ENCODE data around the gene CARD16. TPM values are rescaled to one million over a fixed set of nuclear protein-coding genes. Genes with fewer than 3 reads are reported as not detected.

The CARD16 gene
- total and polyA plus RNA-seq, 2 experiments from 2014 or later, result 11.9 to 19.6 TPM

DNA sequence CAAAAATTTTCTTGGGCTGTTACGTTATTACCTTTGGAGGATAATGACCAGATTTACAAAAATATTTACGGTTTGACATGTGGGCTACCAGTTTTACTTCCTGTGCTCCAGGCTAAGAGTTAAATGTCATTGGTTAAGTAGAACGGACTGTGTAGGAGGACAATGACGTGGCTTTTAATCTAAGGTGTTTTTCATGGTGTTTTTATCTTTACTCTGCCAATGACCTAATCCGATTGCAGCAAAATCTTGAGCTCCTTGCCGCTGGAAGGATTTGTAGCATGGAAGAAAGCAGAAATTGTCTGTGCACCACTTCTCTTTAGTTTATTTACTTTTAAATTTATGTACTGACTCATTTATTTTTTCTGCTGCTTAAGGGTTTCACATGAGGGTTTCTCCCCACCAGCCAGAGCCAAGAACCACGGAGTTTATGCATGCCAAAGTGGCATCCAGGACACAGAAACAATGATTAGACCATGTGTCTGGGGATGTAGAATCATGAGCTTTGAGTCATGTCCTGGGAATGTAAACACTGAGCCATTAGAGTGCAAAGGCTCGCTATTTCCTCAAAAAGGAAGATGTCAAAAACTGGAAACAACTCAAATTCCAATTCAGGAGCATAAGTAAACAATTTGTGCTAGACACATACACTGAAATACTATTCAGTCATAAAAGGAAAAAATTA, 1.9 kb upstream of the CARD16 start:
- H3K36me3 ChIP-seq (replicated peaks; ENCODE audit: insufficient read depth, low read depth), result no peaks in the 10 kb centered on the region
- DNase-seq (ENCODE audit: low spot score), result peak; percentile 78
- H3K27ac ChIP-seq, result peak overlapping the region; percentile 50
- H3K4me2 ChIP-seq, result peak overlapping the region; percentile 44
- H3K27me3 ChIP-seq, result no peaks in the 10 kb centered on the region
- H4K20me1 ChIP-seq (ENCODE audit: insufficient read depth, poor library complexity, severe bottlenecking), result no peaks in the 10 kb centered on the region
- H3K9me3 ChIP-seq (ENCODE audit: low read depth), result no peaks in the 10 kb centered on the region
- TF ChIP-seq, protein P1, sequence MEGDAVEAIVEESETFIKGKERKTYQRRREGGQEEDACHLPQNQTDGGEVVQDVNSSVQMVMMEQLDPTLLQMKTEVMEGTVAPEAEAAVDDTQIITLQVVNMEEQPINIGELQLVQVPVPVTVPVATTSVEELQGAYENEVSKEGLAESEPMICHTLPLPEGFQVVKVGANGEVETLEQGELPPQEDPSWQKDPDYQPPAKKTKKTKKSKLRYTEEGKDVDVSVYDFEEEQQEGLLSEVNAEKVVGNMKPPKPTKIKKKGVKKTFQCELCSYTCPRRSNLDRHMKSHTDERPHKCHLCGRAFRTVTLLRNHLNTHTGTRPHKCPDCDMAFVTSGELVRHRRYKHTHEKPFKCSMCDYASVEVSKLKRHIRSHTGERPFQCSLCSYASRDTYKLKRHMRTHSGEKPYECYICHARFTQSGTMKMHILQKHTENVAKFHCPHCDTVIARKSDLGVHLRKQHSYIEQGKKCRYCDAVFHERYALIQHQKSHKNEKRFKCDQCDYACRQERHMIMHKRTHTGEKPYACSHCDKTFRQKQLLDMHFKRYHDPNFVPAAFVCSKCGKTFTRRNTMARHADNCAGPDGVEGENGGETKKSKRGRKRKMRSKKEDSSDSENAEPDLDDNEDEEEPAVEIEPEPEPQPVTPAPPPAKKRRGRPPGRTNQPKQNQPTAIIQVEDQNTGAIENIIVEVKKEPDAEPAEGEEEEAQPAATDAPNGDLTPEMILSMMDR (IDR thresholded peaks at IDR 0.05; ENCODE audit: poor library complexity), result no peak
- TF ChIP-seq EZH2 (IDR thresholded peaks at IDR 0.05; ENCODE audit: borderline replicate concordance) (no peak), EZH2phosphoT487 (IDR thresholded peaks at IDR 0.05; ENCODE audit: low read depth, severe bottlenecking, unreplicated experiment) (no peak)
- H3K4me3 ChIP-seq, result no peak overlapping the region
- no peaks in the 10 kb centered on the region for H3K79me2 ChIP-seq
- WGBS (ENCODE audit: low lambda C conversion rate, missing lambda C conversion rate), result 28% methylated on average over 8 of the region's 8 CpGs
- H3K9me2 ChIP-seq (replicated peaks; ENCODE audit: insufficient read depth), result no peaks in the 10 kb centered on the region
- H3K4me1 ChIP-seq (ENCODE audit: insufficient read depth), result peaks cover 9% of the 10 kb centered on the region
- no peak overlapping the region for H2AFZ ChIP-seq

DNA sequence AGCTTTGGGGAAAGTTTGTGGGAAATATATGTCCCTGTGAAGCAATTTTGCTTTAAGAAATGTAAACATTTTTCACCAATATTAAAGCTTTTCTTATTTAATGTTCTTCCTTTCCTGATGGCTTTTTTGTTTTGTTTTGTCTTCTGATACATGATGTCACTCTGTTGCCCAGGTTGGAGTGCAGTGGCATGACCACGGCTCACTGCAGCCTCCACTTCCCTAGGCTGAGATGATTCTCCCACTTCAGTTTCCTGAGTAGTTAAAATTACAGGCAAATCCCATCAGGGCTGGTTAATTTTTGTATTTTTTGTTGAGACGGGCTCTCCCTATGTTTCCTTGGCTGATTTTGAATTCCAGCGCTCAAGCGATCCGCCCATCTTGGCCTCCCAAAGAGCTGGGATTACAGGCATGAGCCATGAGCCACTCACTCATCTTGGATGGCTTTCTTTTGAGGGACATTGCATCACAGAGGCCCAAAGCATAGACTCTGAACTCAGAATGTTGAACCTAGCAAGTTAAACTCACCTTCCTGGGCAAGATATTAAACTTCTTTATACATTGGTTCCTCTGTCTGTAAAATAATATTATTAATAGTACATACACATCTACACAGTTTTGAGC, 651 bp upstream of the CARD16 start:
- Histone ChIP-seq H3K9me2 (replicated peaks; ENCODE audit: insufficient read depth) (no peaks in the 10 kb centered on the region), H3K79me2 (no peaks in the 10 kb centered on the region), H3K9me3 (ENCODE audit: low read depth) (no peaks in the 10 kb centered on the region), H3K4me2 (peak overlapping the region; percentile 46), H3K36me3 (replicated peaks; ENCODE audit: insufficient read depth, low read depth) (no peaks in the 10 kb centered on the region), H3K4me3 (no peak overlapping the region), H4K20me1 (ENCODE audit: insufficient read depth, poor library complexity, severe bottlenecking) (no peaks in the 10 kb centered on the region), H2AFZ (no peak overlapping the region), H3K27ac (peak overlapping the region; percentile 21), H3K27me3 (no peaks in the 10 kb centered on the region), H3K4me1 (ENCODE audit: insufficient read depth) (peaks cover 15% of the 10 kb centered on the region)
- 100% methylated on average over 5 of the region's 5 CpGs for WGBS (ENCODE audit: low lambda C conversion rate, missing lambda C conversion rate)
- TF ChIP-seq, protein P1 (IDR thresholded peaks at IDR 0.05; ENCODE audit: poor library complexity), result no peak
- DNase-seq (ENCODE audit: low spot score), result no peak

GRCh38 chr11:105042178-105042577, 3.0 kb downstream of the CARD16 start:
- Histone ChIP-seq H3K9me2 (replicated peaks; ENCODE audit: insufficient read depth) (no peaks in the 10 kb centered on the region), H4K20me1 (ENCODE audit: insufficient read depth, poor library complexity, severe bottlenecking) (no peaks in the 10 kb centered on the region), H3K27ac (no peak overlapping the region)

More at GRCh38 chr11:105042178-105042577, 3.0 kb downstream of the CARD16 start:
- no peak overlapping the region for H2AFZ ChIP-seq
- no peak overlapping the region for H3K4me3 ChIP-seq
- H3K4me1 ChIP-seq (ENCODE audit: insufficient read depth), result peaks cover 13% of the 10 kb centered on the region
- H3K36me3 ChIP-seq (replicated peaks; ENCODE audit: insufficient read depth, low read depth), result no peaks in the 10 kb centered on the region
- DNase-seq (ENCODE audit: low spot score), result no peak
- no peaks in the 10 kb centered on the region for H3K9me3 ChIP-seq (ENCODE audit: low read depth)
- WGBS (ENCODE audit: low lambda C conversion rate, missing lambda C conversion rate), result 90% methylated on average over 3 of the region's 3 CpGs
- TF ChIP-seq, protein P1 (IDR thresholded peaks at IDR 0.05; ENCODE audit: poor library complexity), result no peak
- TF ChIP-seq EZH2phosphoT487 (IDR thresholded peaks at IDR 0.05; ENCODE audit: low read depth, severe bottlenecking, unreplicated experiment) (no peak), EZH2 (IDR thresholded peaks at IDR 0.05; ENCODE audit: borderline replicate concordance) (no peak)
- no peak overlapping the region for H3K4me2 ChIP-seq
- H3K79me2 ChIP-seq, result no peaks in the 10 kb centered on the region
- no peaks in the 10 kb centered on the region for H3K27me3 ChIP-seq

All from hepatocyte (in vitro differentiated cells).